GM12878 (cell line): ENCODE data around the gene PTPN2. TPM values are rescaled to one million over a fixed set of nuclear protein-coding genes. Genes with fewer than 3 reads are reported as not detected.

Experiments
- ATAC-seq: fragments of 200-7000 bp; cut with Tn5 transposase; 3 replicates; pipeline ENCODE4 v1.9.1; 2020; ENCODE audit warnings: mild to moderate bottlenecking, moderate library complexity
- BruUV-seq: library from RNA; stranded (reverse); fragments of 400-500 nt; replicated peaks from 2 replicates; lab custom pipeline; 2021; lab: Mats Ljungman, UMichigan
- CTCF ChIA-PET: fragments of 300-600 bp; sonication (Branson Sonifier 250); formaldehyde crosslinking; extraction: SDS; loops from one replicate; lab custom pipeline; 2021; ENCODE audit warnings: inconsistent platforms; lab: Yijun Ruan, JAX
- POLR2A ChIA-PET: fragments of 350-600 bp; formaldehyde crosslinking; extraction: SDS; loops from one replicate; lab custom pipeline; 2021; ENCODE audit warnings: inconsistent platforms; lab: Charles Lee
- RAD21 ChIA-PET: fragments of 300-600 bp; sonication (Branson Sonifier 250); formaldehyde crosslinking; loops from one replicate; lab custom pipeline; 2023; ENCODE audit warnings: antibody characterized with exemption; ENCODE audit not compliant: unreplicated experiment; lab: Charles Lee
- SMC1A ChIA-PET: fragments of 300-600 bp; sonication (Branson Sonifier 250); formaldehyde crosslinking; loops from one replicate; lab custom pipeline; 2023; ENCODE audit not compliant: unreplicated experiment, uncharacterized antibody; lab: Charles Lee
- DNase-seq: peaks from one replicate; pipeline ENCODE4 v3.0.0-alpha.2; 2011; ENCODE audit warnings: low read depth, low spot score
- FAIRE-seq: peaks from 3 replicates; lab custom pipeline; 2011; peaks lifted over from hg19 to GRCh38; lab: Jason Lieb, UNC
- H2AFZ ChIP-seq: 2 replicates; pipeline ENCODE4 v1.6.0; 2011; ENCODE audit warnings: low read depth, low read length, control low read depth; ENCODE audit not compliant: control insufficient read depth
- H3K27ac ChIP-seq: 2 replicates; pipeline ENCODE4 v1.5.1; 2011; ENCODE audit warnings: control low read depth; ENCODE audit not compliant: control insufficient read depth, insufficient read depth
- H3K27me3 ChIP-seq, 2 experiments: replicated peaks in 1 of 2; 2 replicates each; pipeline versions ENCODE4 v1.6.0 to v1.6.1; 2011; ENCODE audit warnings: low read length in 1 of 2; ENCODE audit not compliant: control insufficient read depth in 2 of 2, insufficient read depth in 2 of 2
- H3K36me3 ChIP-seq, 2 experiments: 2 replicates each; pipeline ENCODE4 v1.5.1; 2011; ENCODE audit warnings: low read length in 1 of 2; ENCODE audit not compliant: control insufficient read depth in 2 of 2, insufficient read depth in 2 of 2
- H3K4me1 ChIP-seq: 2 replicates; pipeline ENCODE4 v1.6.1; 2011; ENCODE audit warnings: mild to moderate bottlenecking, low read length, moderate library complexity, mixed read lengths; ENCODE audit not compliant: control insufficient read depth, insufficient read depth
- H3K4me2 ChIP-seq: 2 replicates; pipeline ENCODE4 v1.6.0; 2011; ENCODE audit warnings: control low read depth; ENCODE audit not compliant: control insufficient read depth, insufficient read depth
- H3K4me3 ChIP-seq: fragments of 200-600 bp; sonication (generic); 2 replicates; pipeline ENCODE4 v1.5.1; 2016
- H3K79me2 ChIP-seq: 2 replicates; pipeline ENCODE4 v1.6.0; 2011; ENCODE audit warnings: low read length; ENCODE audit not compliant: control insufficient read depth, insufficient read depth
- H3K9ac ChIP-seq: 2 replicates; pipeline ENCODE4 v1.8.0; 2011; ENCODE audit warnings: low read length, control low read depth, mixed read lengths; ENCODE audit not compliant: control insufficient read depth, insufficient read depth
- H3K9me3 ChIP-seq: replicated peaks from 3 replicates; pipeline ENCODE4 v1.5.1; 2011; ENCODE audit warnings: mild to moderate bottlenecking, low read length; ENCODE audit not compliant: control insufficient read depth, insufficient read depth
- H4K20me1 ChIP-seq: 2 replicates; pipeline ENCODE4 v1.6.0; 2011; ENCODE audit not compliant: control insufficient read depth, insufficient read depth
- ASH2L ChIP-seq: fragments of 300-600, 200-600 bp; sonication (generic); IDR thresholded peaks from 2 replicates; pipeline ENCODE4 v1.6.1; 2017; ENCODE audit warnings: low read depth, mild to moderate bottlenecking, borderline replicate concordance
- DPF2 ChIP-seq: fragments of 450-650 bp; IDR thresholded peaks from 2 replicates; pipeline ENCODE4 v1.6.1; 2017; ENCODE audit warnings: mild to moderate bottlenecking
- FOXK2 ChIP-seq: fragments of 450-650 bp; IDR thresholded peaks from 2 replicates; pipeline ENCODE4 v1.6.1; 2017; ENCODE audit warnings: mild to moderate bottlenecking, moderate library complexity
- RAD51 ChIP-seq: fragments of 450-650 bp; IDR thresholded peaks from 2 replicates; pipeline ENCODE4 v1.6.1; 2016; ENCODE audit warnings: moderate library complexity, mild to moderate bottlenecking, inconsistent platforms
- TBL1XR1 ChIP-seq: IDR thresholded peaks from 2 replicates; pipeline ENCODE4 v1.6.1; 2012; ENCODE audit warnings: low read depth, low read length, improper control_type of control experiment
- WGBS: methylation state at CpG from one replicate; pipeline ENCODE4 v1.1.6; 2016; ENCODE audit warnings: low lambda C conversion rate; ENCODE audit not compliant: insufficient replicate concordance, insufficient coverage; ENCODE audit errors: missing lambda C conversion rate; 5-methylcytosine and 5-hydroxymethylcytosine counted together
- in situ Hi-C: fragments of 300-500 bp; cut with MboI; formaldehyde crosslinking; loops from 9 replicates; pipeline ENCODE4 v1.14.3; 2018; ENCODE audit warnings: mixed read lengths
- intact Hi-C: fragments of 100-400 bp; cut with micrococcal nuclease; formaldehyde crosslinking; loops from one replicate; pipeline ENCODE4 v1.14.2; 2022; ENCODE audit not compliant: unreplicated experiment
- polyA plus RNA-seq, 11 experiments: library from polyadenylated mRNA; depleted of rRNA in 4 of 11; unstranded in 6 of 11; stranded (reverse) in 5 of 11; fragments of >200 nt; fragmentation: Nextera tagmentation in 4 of 11; fragmentation: Illumina TruSeq in 1 of 11; extraction: Ambion mirVana in 4 of 11; extraction: Trizol in 1 of 11; gene quantifications; 1 replicate in 1 of 11; 2 replicates in 10 of 11; pipeline versions ENCODE4 v1.2.1 to v1.2.3, GENCODE V29; 2011 to 2016; ENCODE audit warnings: inconsistent platforms in 2 of 11, missing spikeins in 2 of 11, low read depth in 1 of 11
- total RNA-seq, 4 experiments: library from RNA; depleted of rRNA in 3 of 4; stranded (reverse); fragments of >200 nt in 3 of 4; fragmentation: Illumina TruSeq in 1 of 4; extraction: Trizol in 1 of 4; gene quantifications; 2 replicates each; pipeline versions ENCODE4 v1.2.1 to v1.2.3, GENCODE V29; 2013 to 2021
- TF ChIP-seq, protein P1 (sequence below): IDR thresholded peaks from 2 replicates; pipeline ENCODE4 v1.6.1; 2011; ENCODE audit warnings: low read depth, mild to moderate bottlenecking, low read length, moderate library complexity, borderline replicate concordance; ENCODE audit errors: extremely low read depth
- TF ChIP-seq, protein P2 (sequence below): fragments of 450-650 bp; IDR thresholded peaks from 2 replicates; pipeline ENCODE4 v1.6.1; 2017; ENCODE audit warnings: low read depth, mild to moderate bottlenecking, moderate library complexity

Gene PTPN2
- total and polyA plus RNA-seq, 10 of the 15 experiments (the other 5 are each of a cell fraction or from before 2014, with no cell fraction given): 46.5 to 86.7 (median 64.6) TPM

DNA sequence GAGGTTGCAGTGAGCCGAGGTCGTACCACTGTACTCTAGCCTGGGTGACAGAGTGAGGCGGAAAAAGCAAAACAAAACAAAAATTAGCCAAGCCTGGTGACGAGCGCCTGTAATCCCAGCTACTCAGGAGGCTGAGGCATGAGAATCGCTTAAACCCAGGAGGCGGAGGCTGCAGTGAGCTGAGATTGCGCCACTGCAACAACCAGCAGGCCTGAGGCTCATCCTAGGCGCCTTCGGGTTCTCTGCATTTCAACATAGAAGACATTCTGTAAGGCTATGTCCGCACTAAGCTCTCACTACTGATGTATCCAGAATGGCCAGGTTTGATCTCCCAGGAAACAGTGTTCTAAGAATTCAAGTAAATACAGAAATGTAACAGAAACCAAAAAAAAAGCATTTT, 23.5 kb downstream of the PTPN2 start:
- peaks cover 2 to 6% of the 10 kb centered on the region in 2 experiments; a peak in 2 of 4 replicates for H3K36me3 ChIP-seq
- RAD21 ChIA-PET: no interaction called here
- DNase-seq: no peak
- 96% methylated on average over 11 of the region's 11 CpGs for WGBS
- TF ChIP-seq ASH2L: no peak
- no peak for TF ChIP-seq RAD51
- TF ChIP-seq TBL1XR1: no peak
- TF ChIP-seq, protein P1, sequence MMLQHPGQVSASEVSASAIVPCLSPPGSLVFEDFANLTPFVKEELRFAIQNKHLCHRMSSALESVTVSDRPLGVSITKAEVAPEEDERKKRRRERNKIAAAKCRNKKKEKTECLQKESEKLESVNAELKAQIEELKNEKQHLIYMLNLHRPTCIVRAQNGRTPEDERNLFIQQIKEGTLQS: no peak
- TF ChIP-seq FOXK2: no peak
- TF ChIP-seq DPF2: no peak
- TF ChIP-seq, protein P2, sequence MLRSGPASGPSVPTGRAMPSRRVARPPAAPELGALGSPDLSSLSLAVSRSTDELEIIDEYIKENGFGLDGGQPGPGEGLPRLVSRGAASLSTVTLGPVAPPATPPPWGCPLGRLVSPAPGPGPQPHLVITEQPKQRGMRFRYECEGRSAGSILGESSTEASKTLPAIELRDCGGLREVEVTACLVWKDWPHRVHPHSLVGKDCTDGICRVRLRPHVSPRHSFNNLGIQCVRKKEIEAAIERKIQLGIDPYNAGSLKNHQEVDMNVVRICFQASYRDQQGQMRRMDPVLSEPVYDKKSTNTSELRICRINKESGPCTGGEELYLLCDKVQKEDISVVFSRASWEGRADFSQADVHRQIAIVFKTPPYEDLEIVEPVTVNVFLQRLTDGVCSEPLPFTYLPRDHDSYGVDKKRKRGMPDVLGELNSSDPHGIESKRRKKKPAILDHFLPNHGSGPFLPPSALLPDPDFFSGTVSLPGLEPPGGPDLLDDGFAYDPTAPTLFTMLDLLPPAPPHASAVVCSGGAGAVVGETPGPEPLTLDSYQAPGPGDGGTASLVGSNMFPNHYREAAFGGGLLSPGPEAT: no peak
- TF ChIP-seq, all 136 proteins: peak for 0
- ATAC-seq (no peak), FAIRE-seq (no peak)
- Histone ChIP-seq H4K20me1 (no peaks in the 10 kb centered on the region), H3K4me1 (peaks cover 37% of the 10 kb centered on the region), H3K4me2 (no peak overlapping the region), H3K79me2 (peaks cover 66% of the 10 kb centered on the region), H3K9me3 (no peaks in the 10 kb centered on the region; the same call in 2 of the 3 replicates), H3K4me3 (no peak overlapping the region), H3K27me3 (no peaks in the 10 kb centered on the region), H3K9ac (no peak overlapping the region), H2AFZ (no peak overlapping the region), H3K27ac (no peak overlapping the region)
- CTCF ChIA-PET: interaction anchor here (0.6 kb wide), 1 partner anchor 33 kb away, joined by 3 read pairs; no protein-coding TSS in a partner anchor
- no TSS peak for BruUV-seq
- POLR2A ChIA-PET: interaction anchor here (0.6 kb wide), 1 partner anchor 206 kb away, joined by 3 read pairs; no protein-coding TSS in a partner anchor
- in situ Hi-C loops (no loop called here), intact Hi-C loops (no loop called here)
- SMC1A ChIA-PET: interaction anchor here (1.4 to 10.4 kb wide), 2 partner anchors 13 to 19 kb away, joined by 3 to 95 read pairs; partner anchors contain the start of gene PTPN2
